Loucy (cell line): ENCODE measurements around the gene RBM19.

Experiments
- H2AFZ ChIP-seq: fragments of 200-600 bp; sonication (generic); 2 replicates; pipeline ENCODE4 v1.6.0; 2016; ENCODE audit warnings: antibody characterized with exemption, mild to moderate bottlenecking, low read length, moderate library complexity
- H3F3A ChIP-seq: fragments of 200-600 bp; 2 replicates; pipeline ENCODE4 v1.6.0; 2016; ENCODE audit warnings: antibody characterized with exemption, low read depth, mild to moderate bottlenecking
- H3K27me3 ChIP-seq: fragments of 200-600 bp; sonication (generic); 2 replicates; pipeline ENCODE4 v1.6.1; 2014; ENCODE audit warnings: low read length, mild to moderate bottlenecking; ENCODE audit not compliant: insufficient read depth, poor library complexity, severe bottlenecking
- H3K36me3 ChIP-seq: fragments of 200-600 bp; sonication (generic); 2 replicates; pipeline ENCODE4 v1.6.1; 2016; ENCODE audit warnings: low read length; ENCODE audit not compliant: insufficient read depth
- H3K4me1 ChIP-seq: fragments of 200-600 bp; sonication (generic); 2 replicates; pipeline ENCODE4 v1.5.1; 2014; ENCODE audit warnings: low read length, mild to moderate bottlenecking; ENCODE audit not compliant: insufficient read depth, poor library complexity, severe bottlenecking
- H3K4me2 ChIP-seq: fragments of 200-600 bp; sonication (generic); 2 replicates; pipeline ENCODE4 v1.6.0; 2014; ENCODE audit warnings: antibody characterized with exemption, low read length, low read depth, mild to moderate bottlenecking; ENCODE audit not compliant: poor library complexity, severe bottlenecking
- H3K4me3 ChIP-seq: fragments of 200-600 bp; sonication (generic); 2 replicates; pipeline ENCODE4 v1.5.1; 2014; ENCODE audit warnings: low read length, mild to moderate bottlenecking, mixed read lengths; ENCODE audit not compliant: poor library complexity, severe bottlenecking
- H3K79me2 ChIP-seq: fragments of 200-600 bp; sonication (generic); 2 replicates; pipeline ENCODE4 v1.6.1; 2014; ENCODE audit warnings: low read length; ENCODE audit not compliant: insufficient read depth
- H3K9ac ChIP-seq: fragments of 200-600 bp; sonication (generic); 2 replicates; pipeline ENCODE4 v1.6.0; 2014; ENCODE audit warnings: mild to moderate bottlenecking, low read depth, low read length, moderate library complexity; ENCODE audit not compliant: poor library complexity, severe bottlenecking
- H3K9me2 ChIP-seq: fragments of 200-600 bp; sonication (generic); replicated peaks from 2 replicates; pipeline ENCODE4 v1.6.1; 2016; ENCODE audit warnings: low read depth, low read length, mixed read lengths
- H3K9me3 ChIP-seq: fragments of 200-600 bp; sonication (generic); 2 replicates; pipeline ENCODE4 v1.6.1; 2014; ENCODE audit warnings: mild to moderate bottlenecking, antibody characterized with exemption, low read length, low read depth; ENCODE audit not compliant: insufficient read depth
- H4K20me1 ChIP-seq: fragments of 200-600 bp; sonication (generic); 2 replicates; pipeline ENCODE4 v1.6.0; 2014; ENCODE audit warnings: antibody characterized with exemption, low read length, mild to moderate bottlenecking; ENCODE audit not compliant: insufficient read depth, poor library complexity, severe bottlenecking
- CTCF ChIP-seq: fragments of 200-600 bp; sonication (generic); conservative IDR thresholded peaks from 2 replicates; pipeline ENCODE4 v1.5.1; 2014; ENCODE audit warnings: mild to moderate bottlenecking, antibody characterized with exemption, low read length
- EZH2phosphoT487 ChIP-seq: fragments of 200-600 bp; IDR thresholded peaks from 2 replicates; pipeline ENCODE4 v1.6.1; 2018; ENCODE audit warnings: antibody characterized with exemption, mild to moderate bottlenecking, moderate library complexity, borderline replicate concordance

RBM19 gene

DNA sequence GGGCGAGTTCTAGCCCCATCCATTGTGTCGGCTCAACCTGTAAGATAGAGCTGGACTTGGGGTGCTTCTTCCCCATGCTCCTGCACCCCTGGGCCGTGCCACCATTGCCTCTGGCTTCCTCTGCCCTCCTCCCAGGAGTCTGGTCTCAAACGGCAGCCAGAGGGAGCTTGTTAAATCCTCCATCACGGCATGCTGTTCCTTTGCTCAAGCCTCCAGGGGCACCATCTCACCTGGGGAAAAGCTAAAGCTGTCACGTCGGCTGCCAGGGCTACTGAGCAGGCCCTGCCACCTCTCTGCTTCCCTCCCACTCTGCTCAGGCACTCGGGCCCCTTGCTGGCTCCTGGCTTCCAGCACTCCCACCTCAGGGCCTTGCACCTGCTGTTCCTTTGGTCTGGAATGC lies 140.4 kb downstream of the RBM19 start:
- Histone ChIP-seq H3K79me2 (no peaks in the 10 kb centered on the region), H3K36me3 (no peaks in the 10 kb centered on the region), H3K9me2 (no peaks in the 10 kb centered on the region), H3K9me3 (no peaks in the 10 kb centered on the region), H4K20me1 (no peaks in the 10 kb centered on the region), H3K4me2 (no peak overlapping the region), H3K4me3 (no peak overlapping the region), H3K27me3 (no peaks in the 10 kb centered on the region), H3K4me1 (no peaks in the 10 kb centered on the region), H3K9ac (no peak overlapping the region), H2AFZ (no peak overlapping the region), H3F3A (no peaks in the 10 kb centered on the region)
- TF ChIP-seq CTCF (no peak), EZH2phosphoT487 (no peak)

- no peaks in the 10 kb centered on the region for H3K36me3 ChIP-seq
- no peaks in the 10 kb centered on the region for H3K9me2 ChIP-seq
- H3K4me2 ChIP-seq, result no peak overlapping the region
- no peaks in the 10 kb centered on the region for H3K27me3 ChIP-seq
- H4K20me1 ChIP-seq, result no peaks in the 10 kb centered on the region
- H3K79me2 ChIP-seq, result no peaks in the 10 kb centered on the region
- H2AFZ ChIP-seq, result no peak overlapping the region
- H3F3A ChIP-seq, result no peaks in the 10 kb centered on the region
- H3K9ac ChIP-seq, result no peak overlapping the region
- no peak for TF ChIP-seq CTCF
- TF ChIP-seq EZH2phosphoT487, result no peak
- H3K4me1 ChIP-seq, result no peaks in the 10 kb centered on the region
- no peaks in the 10 kb centered on the region for H3K9me3 ChIP-seq
- no peak overlapping the region for H3K4me3 ChIP-seq
These were observed 142.3 kb downstream of the RBM19 start for GRCh38 chr12:113823816-113824215.

- Histone ChIP-seq H3K36me3 (no peaks in the 10 kb centered on the region), H3K9me3 (no peaks in the 10 kb centered on the region), H4K20me1 (no peaks in the 10 kb centered on the region), H3K4me1 (no peaks in the 10 kb centered on the region), H3K4me2 (no peak overlapping the region), H2AFZ (no peak overlapping the region), H3K27me3 (no peaks in the 10 kb centered on the region), H3K9ac (no peak overlapping the region), H3K9me2 (no peaks in the 10 kb centered on the region), H3F3A (no peaks in the 10 kb centered on the region), H3K79me2 (no peaks in the 10 kb centered on the region), H3K4me3 (no peak overlapping the region)
- TF ChIP-seq EZH2phosphoT487, result no peak
- TF ChIP-seq CTCF, result no peak
These were observed 143.1 kb downstream of the RBM19 start for GRCh38 chr12:113823016-113823415.
